Measurements from ENCODE around the gene NOTCH4. TPM values are rescaled to one million over a fixed set of nuclear protein-coding genes. Genes with fewer than 3 reads are reported as not detected.

NOTCH4 gene
- total RNA-seq, 2 experiments from 2014 or later: 0.15 to 0.60 TPM

DNA sequence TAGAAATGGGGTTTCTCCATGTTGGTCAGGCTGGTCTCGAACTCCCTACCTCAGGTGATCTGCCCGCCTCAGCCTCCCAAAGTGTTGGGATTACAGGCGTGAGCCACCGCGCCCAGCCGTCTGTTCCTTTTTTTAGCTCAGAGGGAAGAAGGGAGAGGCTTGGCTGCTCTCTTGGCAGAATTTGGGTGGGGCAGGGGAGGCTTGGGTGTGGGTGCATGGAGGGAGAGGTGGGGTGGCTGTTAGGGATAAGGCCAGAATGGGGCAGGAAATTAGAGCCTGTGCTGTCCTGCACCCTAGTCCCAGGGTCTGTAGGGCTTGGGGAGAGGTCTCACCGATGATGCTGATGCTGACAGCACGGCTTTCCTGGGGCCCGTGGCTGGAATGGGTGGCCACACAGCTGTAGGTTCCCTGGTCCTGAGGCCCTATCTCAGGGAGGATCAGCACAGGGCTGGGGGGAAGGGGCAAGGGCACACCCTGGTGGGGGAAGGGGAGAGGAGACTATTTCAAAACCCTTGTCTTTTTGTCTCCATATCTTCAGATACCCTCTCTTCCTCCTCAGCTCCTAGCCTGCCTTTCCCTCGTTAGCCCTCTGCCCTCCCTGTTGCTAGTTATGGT, 41.8 kb downstream of the NOTCH4 start:
- Mint-ChIP-seq H3K27me3 (no peaks in the 10 kb centered on the region), H3K27ac (no peak overlapping the region), H3K36me3 (ENCODE audit: low read depth) (peaks cover 60% of the 10 kb centered on the region), H3K9me3 (no peaks in the 10 kb centered on the region), H3K4me3 (no peak overlapping the region), H3K4me1 (peaks cover 48% of the 10 kb centered on the region)
- no peak for DNase-seq
- POLR2A ChIA-PET: interaction anchor here (8.0 kb wide), 1 partner anchor 9 kb away, joined by 155 read pairs; the partner anchor contains the start of genes GPSM3 and PBX2
- CTCF ChIA-PET: interaction anchor here (1.2 kb wide), 1 partner anchor 13 kb away, joined by 4 read pairs; no protein-coding TSS in a partner anchor

GRCh38 chr6:32181148-32181702, 42.6 kb downstream of the NOTCH4 start:
- Mint-ChIP-seq H3K27me3 (no peaks in the 10 kb centered on the region), H3K9me3 (no peaks in the 10 kb centered on the region), H3K27ac (no peak overlapping the region), H3K36me3 (ENCODE audit: low read depth) (peaks cover 52% of the 10 kb centered on the region), H3K4me1 (peaks cover 48% of the 10 kb centered on the region), H3K4me3 (no peak overlapping the region)
- DNase-seq: no peak
- ChIA-PET POLR2A (interaction anchor here (8.0 kb wide), 1 partner anchor 10 kb away, joined by 155 read pairs; the partner anchor contains the start of genes GPSM3 and PBX2), CTCF (interaction anchor here (1.2 kb wide), 1 partner anchor 14 kb away, joined by 4 read pairs; no protein-coding TSS in a partner anchor)

GRCh38 chr6:32179766-32180405, 44.0 kb downstream of the NOTCH4 start:
- ChIA-PET POLR2A (interaction anchor here (1.4 to 8.0 kb wide), 3 partner anchors 11 to 665 kb away, joined by 3 to 155 read pairs (median 31); partner anchors contain the start of genes ATF6B, FKBPL, GPSM3 and PBX2), CTCF (interaction anchor here (1.4 to 1.8 kb wide), 3 partner anchors 10 to 16 kb away, joined by 6 to 12 read pairs (median 8); partner anchors contain the start of genes GPSM3 and PBX2)
- peaks cover 46% of the 10 kb centered on the region for H3K4me1 Mint-ChIP-seq
- peak overlapping the region; percentile 34 for H3K4me3 Mint-ChIP-seq
- peaks cover 43% of the 10 kb centered on the region for H3K36me3 Mint-ChIP-seq (ENCODE audit: low read depth)
- no peak for DNase-seq
- H3K9me3 Mint-ChIP-seq: no peaks in the 10 kb centered on the region
- no peaks in the 10 kb centered on the region for H3K27me3 Mint-ChIP-seq
- peak overlapping the region; percentile 90 for H3K27ac Mint-ChIP-seq

GRCh38 chr6:32178547-32179440, 45.1 kb downstream of the NOTCH4 start:
- ChIA-PET POLR2A (interaction anchor here (1.4 to 8.0 kb wide), 3 partner anchors 12 to 666 kb away, joined by 3 to 155 read pairs (median 31); partner anchors contain the start of genes ATF6B, FKBPL, GPSM3 and PBX2), CTCF (interaction anchor here (1.4 to 1.8 kb wide), 3 partner anchors 11 to 17 kb away, joined by 6 to 12 read pairs (median 8); partner anchors contain the start of genes GPSM3 and PBX2)
- Mint-ChIP-seq H3K9me3 (no peaks in the 10 kb centered on the region), H3K27me3 (no peaks in the 10 kb centered on the region), H3K4me1 (peaks cover 54% of the 10 kb centered on the region), H3K4me3 (peak overlapping the region; percentile 91), H3K36me3 (ENCODE audit: low read depth) (peaks cover 37% of the 10 kb centered on the region), H3K27ac (peak overlapping the region; percentile 90)
- no peak for DNase-seq

DNA sequence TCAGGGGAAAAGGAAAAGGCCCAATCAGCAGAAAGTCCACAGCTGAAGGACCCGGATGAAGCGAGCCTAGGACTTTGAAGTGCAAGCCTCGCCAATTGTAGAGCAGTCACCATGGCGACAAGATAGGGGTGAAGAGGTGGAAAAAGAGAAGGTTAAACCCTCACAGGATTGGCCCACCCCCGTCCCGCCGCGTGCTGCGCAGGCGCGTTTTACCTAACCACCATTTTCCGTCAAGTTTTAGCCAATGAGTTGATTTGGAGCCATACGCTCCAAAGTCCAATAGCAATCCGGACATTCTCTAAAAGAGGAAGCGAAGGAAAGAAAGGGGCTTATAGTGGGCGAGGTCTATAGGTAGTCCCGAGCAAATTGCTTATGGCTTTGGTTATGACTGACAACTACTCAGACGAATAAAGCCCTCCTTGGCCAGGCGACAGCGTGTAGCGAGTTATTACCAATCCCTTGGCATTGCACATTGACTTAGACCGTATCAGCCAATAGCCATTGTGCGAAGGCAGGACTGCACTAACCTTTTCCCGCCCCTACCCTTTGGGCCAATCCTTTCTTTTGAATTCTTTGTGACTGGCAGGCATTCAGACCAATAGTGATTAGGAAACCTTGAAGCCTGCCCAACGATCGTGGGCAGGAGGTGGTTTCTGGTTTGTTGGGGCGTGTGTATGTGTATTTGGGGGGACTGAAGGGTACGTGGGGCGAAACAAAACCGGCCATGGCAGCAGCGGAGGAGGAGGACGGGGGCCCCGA, 45.9 kb downstream of the NOTCH4 start, which contains the start of gene RNF5:
Gene RNF5 (plus strand): TSS at position 618 of the 759 bp plus-strand sequence. CDS start 107 bp downstream, at position 725.
- Mint-ChIP-seq H3K4me3 (peak within 1 kb of the TSS; percentile 91), H3K4me1 (peaks cover 62% of the 10 kb centered on the region), H3K36me3 (ENCODE audit: low read depth) (peaks cover 31% of the 10 kb centered on the region), H3K9me3 (no peaks in the 10 kb centered on the region), H3K27ac (peak within 1 kb of the TSS; percentile 90), H3K27me3 (no peaks in the 10 kb centered on the region)
- peak; percentile 95 for DNase-seq
- ChIA-PET POLR2A (interaction anchor here (0.6 to 8.0 kb wide), 9 partner anchors 13 to 698 kb away, joined by 3 to 155 read pairs (median 3); partner anchors contain the start of genes ATF6B, DDX39B, DXO and EGFL8), CTCF (interaction anchor here (1.0 to 2.4 kb wide), 3 partner anchors 18 to 23 kb away, joined by 4 to 20 read pairs (median 12); no protein-coding TSS in a partner anchor)

GRCh38 chr6:32177183-32177787, 46.6 kb downstream of the NOTCH4 start:
- CTCF ChIA-PET: interaction anchor here (1.0 to 2.4 kb wide), 2 partner anchors 18 to 22 kb away, joined by 4 to 20 read pairs; no protein-coding TSS in a partner anchor
- Mint-ChIP-seq H3K27ac (peak overlapping the region; percentile 90), H3K4me1 (peaks cover 66% of the 10 kb centered on the region), H3K27me3 (no peaks in the 10 kb centered on the region), H3K4me3 (peak overlapping the region; percentile 91), H3K36me3 (ENCODE audit: low read depth) (peaks cover 27% of the 10 kb centered on the region), H3K9me3 (no peaks in the 10 kb centered on the region)
- peak; percentile 50 for DNase-seq
- POLR2A ChIA-PET: interaction anchor here (0.6 to 8.0 kb wide), 9 partner anchors 12 to 795 kb away, joined by 3 to 155 read pairs (median 3); partner anchors contain the start of genes ATF6B, DDX39B, DXO and EGFL8

- Mint-ChIP-seq H3K27ac (peak overlapping the region; percentile 90), H3K9me3 (no peaks in the 10 kb centered on the region), H3K27me3 (no peaks in the 10 kb centered on the region), H3K4me3 (peak overlapping the region; percentile 91), H3K36me3 (ENCODE audit: low read depth) (peaks cover 27% of the 10 kb centered on the region), H3K4me1 (peaks cover 66% of the 10 kb centered on the region)
- CTCF ChIA-PET: interaction anchor here (0.5 to 2.4 kb wide), 3 partner anchors 16 to 203 kb away, joined by 3 to 20 read pairs (median 3); partner anchors contain the start of gene GPSM3
- DNase-seq: no peak
- POLR2A ChIA-PET: interaction anchor here (0.6 to 8.0 kb wide), 8 partner anchors 15 to 795 kb away, joined by 3 to 155 read pairs (median 4); partner anchors contain the start of genes ATF6B, DXO, FKBPL and GPSM3
These were observed 47.2 kb downstream of the NOTCH4 start for GRCh38 chr6:32176476-32177182.

DNA sequence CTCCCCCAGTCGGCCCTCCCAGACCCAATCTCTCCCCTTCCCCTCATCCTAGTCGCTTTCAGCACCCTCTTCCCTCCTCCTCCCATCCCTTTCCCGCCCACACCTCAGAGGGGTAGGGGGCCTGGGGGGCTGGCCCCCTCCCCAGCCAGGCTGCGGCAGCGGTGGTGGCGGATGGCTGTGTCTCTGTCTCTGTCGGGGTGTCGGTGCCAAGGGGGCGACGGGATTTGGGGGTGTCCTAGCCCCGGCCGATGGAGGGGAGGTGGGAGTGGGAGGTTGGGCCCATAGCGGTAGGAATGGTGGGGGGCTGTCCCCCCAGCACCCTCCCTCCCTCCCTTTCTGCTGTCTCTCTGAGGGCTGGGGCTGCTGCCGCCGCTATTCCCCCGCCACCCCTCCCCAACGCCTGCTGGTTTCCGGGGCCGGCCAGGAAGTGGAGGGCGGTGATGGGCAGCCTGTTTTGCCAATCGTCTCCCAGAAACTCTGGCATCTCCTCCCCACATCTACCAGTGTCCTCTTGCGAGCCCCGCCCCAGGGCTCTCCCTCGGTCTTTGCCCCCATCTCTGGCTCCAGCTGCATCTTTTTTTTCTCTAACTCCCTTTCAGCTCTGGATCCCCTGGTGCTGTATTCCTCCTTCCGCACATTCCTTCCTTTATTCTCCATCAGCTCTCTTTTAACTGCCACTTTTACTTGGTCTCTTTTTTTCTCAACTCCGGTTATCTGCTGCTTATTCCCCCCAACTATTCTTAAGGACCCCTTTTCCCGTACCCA, 48.0 kb downstream of the NOTCH4 start, which contains the start of gene AGPAT1:
Gene AGPAT1 (minus strand): TSS at position 374 of the 765 bp plus-strand sequence. CDS start 4,588 bp downstream, outside the sequence.
- Mint-ChIP-seq H3K36me3 (ENCODE audit: low read depth) (peaks cover 23% of the 10 kb centered on the region), H3K4me1 (peaks cover 68% of the 10 kb centered on the region), H3K9me3 (no peaks in the 10 kb centered on the region), H3K4me3 (peak within 1 kb of the TSS; percentile 91), H3K27ac (peak within 1 kb of the TSS; percentile 90), H3K27me3 (no peaks in the 10 kb centered on the region)
- ChIA-PET POLR2A (interaction anchor here (0.6 to 8.0 kb wide), 4 partner anchors 15 to 796 kb away, joined by 3 to 155 read pairs (median 18); partner anchors contain the start of genes ATF6B, FKBPL, GPSM3 and PBX2), CTCF (interaction anchor here (0.5 to 2.4 kb wide), 3 partner anchors 17 to 202 kb away, joined by 3 to 20 read pairs (median 3); partner anchors contain the start of gene GPSM3)
- peak; percentile 97 for DNase-seq

GRCh38 chr6:32175322-32175710, 48.6 kb downstream of the NOTCH4 start:
- no peaks in the 10 kb centered on the region for H3K9me3 Mint-ChIP-seq
- H3K4me3 Mint-ChIP-seq: peak overlapping the region; percentile 91
- ChIA-PET CTCF (no interaction called here), POLR2A (no interaction called here)
- H3K27me3 Mint-ChIP-seq: no peaks in the 10 kb centered on the region
- peak overlapping the region; percentile 51 for H3K27ac Mint-ChIP-seq
- H3K4me1 Mint-ChIP-seq: peaks cover 62% of the 10 kb centered on the region
- H3K36me3 Mint-ChIP-seq (ENCODE audit: low read depth): peaks cover 23% of the 10 kb centered on the region
- DNase-seq: no peak

GRCh38 chr6:32174416-32174815, 49.5 kb downstream of the NOTCH4 start:
- ChIA-PET POLR2A (no interaction called here), CTCF (no interaction called here)
- Mint-ChIP-seq H3K27me3 (no peaks in the 10 kb centered on the region), H3K36me3 (ENCODE audit: low read depth) (peaks cover 28% of the 10 kb centered on the region), H3K9me3 (no peaks in the 10 kb centered on the region), H3K27ac (no peak overlapping the region), H3K4me3 (peak overlapping the region; percentile 91), H3K4me1 (peaks cover 54% of the 10 kb centered on the region)
- no peak for DNase-seq
